DMS 273 treated with DMSO at 0.1 percent for 48 hours (cell line): ENCODE results near the gene LAMA5.
"Not testable (repeated sequence)": the region's sequence is repeated elsewhere in the genome, so short reads cannot be mapped to it uniquely, and the experiment has no call there.

Source experiments
- DNase-seq: peaks from one replicate; lab custom pipeline; 2025; lab: John Stamatoyannopoulos, UW

LAMA5 gene

DNA sequence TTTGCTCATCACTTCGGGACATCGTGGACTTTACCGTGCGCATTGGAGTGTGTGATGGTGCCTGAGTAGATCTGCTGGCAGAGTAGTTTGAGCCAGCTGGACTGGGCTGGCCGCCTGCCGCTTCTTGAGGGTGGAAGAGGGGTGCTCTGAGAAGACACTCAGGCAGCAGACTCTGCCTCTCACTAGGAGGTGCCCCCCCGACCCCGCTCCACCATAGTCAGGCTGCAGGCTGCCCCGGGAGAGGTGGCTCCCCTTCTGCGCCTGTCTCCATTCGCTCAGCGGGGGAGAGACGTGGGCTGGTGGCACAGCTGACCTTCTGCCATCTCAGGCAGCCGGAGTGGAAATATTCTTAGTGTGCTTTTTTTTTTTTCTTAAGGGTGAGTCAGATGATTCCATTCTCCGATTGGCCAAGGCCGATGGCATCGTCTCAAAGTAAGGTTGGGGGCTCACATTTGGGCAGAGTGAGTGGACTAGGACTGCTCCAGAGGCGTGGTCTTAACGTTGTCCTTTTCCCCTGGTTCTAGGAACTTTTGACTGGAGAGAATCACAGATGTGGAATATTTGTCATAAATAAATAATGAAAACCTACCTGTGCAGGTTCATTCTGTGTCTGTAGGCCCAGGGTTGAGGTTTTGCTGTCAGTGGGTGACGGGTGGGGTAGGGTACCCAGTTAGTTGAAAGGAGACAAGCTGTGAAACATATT is 21.0 kb upstream of the LAMA5 start:
- no peak for DNase-seq

DNA sequence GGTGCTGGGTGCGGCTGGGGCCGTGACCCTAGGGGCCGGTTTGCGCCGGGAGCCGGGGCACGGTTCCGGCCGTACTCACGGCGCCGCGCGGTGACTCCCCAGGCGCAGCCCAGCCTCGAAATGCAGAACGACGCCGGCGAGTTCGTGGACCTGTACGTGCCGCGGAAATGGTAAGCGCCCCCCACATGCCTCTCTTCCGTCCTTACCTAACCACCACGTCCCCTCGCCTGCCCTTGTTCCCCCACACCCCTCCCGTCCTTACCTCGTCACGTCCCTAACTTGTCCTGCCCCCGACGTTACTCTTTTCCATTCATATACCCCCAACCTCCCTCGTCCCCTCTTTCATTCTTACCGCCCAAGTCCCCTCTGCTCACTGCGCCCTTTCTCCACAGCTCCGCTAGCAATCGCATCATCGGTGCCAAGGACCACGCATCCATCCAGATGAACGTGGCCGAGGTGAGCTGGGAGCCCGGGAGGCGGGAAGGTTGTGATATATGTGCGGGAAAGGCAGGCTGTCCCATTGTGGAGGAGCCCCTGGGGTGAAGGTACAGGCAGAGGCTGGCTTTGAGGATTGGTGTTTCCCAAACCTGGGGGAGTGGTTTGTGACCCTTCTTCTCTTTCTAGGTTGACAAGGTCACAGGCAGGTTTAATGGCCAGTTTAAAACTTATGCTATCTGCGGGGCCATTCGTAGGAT is 20.3 kb upstream of the LAMA5 start:
- DNase-seq: no peak

DNA sequence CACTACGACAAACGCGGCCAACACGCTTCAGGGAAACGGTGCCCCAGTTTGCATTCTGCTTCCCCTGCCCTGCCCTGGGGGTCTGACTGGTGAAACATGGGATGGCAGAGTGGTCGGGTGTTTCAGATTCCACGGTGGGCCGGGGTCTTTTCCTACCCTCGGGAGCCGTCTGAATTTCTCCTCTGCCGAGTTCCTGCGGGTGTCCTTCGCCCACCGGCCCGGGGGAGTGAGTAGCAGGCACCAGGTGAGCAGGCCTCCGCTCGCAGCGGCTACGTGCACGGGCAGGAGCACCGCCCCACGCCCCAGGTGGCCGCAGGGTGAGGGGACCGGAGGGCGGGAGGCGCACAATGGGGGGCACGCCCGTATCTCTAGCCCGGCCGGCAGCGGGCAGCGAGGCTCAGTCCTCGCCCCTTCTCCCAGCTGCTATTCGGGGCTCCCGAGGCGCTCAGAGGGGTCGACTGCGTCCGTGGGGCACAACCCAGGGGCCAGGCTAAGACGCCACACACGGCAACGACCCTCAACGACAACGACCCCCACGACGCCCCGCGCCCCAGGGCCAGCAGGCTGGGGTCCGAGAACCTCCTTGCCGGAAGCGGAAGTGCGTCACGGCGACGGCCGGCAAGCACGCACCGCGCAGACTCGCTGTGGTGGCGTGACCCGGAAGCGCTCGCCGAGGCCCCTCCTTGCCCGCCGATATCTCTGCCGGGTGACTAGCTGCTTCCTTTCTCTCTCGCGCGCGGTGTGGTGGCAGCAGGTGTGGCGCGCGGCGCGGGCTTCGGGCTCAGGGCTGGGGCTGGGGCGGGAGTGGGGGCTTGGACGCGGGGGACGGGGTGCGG is 19.5 kb upstream of the LAMA5 start, which contains the start of gene RPS21:
RPS21 (plus strand) TSS at position 721 of the 836 bp plus-strand sequence. CDS start 236 bp downstream, outside the sequence.
- peak; percentile 58 for DNase-seq

DNA sequence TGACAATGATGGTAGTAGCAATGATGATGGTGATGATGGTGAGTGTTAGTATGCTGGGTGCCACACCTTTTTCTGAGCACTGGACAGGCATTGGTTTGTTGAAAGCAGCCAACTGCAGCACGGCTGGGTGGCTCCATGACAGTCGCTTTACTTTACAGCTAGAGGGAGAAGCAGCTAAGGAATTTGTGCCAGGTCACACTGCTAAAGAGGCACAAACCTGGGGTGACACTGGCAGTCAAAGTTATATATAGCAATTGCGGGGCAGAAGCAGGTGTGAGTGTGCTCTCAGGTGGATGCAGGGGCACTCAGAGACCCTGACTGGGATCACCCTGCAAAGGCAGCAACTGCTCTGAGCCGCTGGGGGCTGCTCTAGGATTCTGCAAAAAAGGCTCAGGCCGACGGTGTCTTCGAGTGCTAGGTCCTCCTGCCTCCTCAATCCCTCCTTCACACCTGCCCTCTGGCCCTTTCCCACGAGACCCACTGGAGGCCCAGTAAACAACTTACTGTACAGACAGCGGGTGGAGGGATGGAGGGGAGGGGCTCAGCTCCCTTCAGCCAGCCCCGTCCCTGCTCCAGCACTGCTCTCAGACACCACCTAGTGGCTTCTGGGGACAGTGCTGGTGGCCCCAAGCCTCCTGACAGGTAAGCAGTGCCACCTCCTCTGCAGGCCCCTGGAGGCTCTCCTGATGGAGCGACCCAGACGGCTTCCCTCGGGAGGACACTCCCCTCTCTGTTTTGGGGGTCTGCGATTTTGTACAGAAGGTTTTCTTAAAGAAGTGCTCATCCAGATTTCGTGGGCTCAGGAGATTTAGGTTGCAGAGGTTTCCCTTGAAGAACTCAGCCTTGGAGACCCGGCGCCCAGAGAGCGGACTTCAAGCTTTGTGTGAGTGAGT is 15.4 kb upstream of the LAMA5 start:
- peak; percentile 35 for DNase-seq

DNA sequence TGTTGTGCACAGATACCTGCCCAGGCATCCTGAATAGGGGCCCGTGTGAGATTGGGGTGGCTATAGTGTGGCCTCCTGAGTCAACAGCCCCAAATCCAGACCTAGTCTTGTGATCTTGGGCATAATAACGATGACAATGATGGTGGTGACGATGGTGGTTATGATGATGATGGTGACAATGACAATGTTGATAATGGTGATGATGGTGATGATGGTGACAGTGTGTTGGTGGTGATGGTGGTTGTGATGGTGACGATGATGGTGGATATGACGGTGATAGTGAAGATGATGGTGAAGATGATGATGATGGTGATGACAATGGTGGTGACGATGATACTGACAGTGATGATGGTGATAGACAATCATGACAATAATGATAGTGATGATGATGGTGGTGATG is 14.7 kb upstream of the LAMA5 start:
- no peak for DNase-seq

DNA sequence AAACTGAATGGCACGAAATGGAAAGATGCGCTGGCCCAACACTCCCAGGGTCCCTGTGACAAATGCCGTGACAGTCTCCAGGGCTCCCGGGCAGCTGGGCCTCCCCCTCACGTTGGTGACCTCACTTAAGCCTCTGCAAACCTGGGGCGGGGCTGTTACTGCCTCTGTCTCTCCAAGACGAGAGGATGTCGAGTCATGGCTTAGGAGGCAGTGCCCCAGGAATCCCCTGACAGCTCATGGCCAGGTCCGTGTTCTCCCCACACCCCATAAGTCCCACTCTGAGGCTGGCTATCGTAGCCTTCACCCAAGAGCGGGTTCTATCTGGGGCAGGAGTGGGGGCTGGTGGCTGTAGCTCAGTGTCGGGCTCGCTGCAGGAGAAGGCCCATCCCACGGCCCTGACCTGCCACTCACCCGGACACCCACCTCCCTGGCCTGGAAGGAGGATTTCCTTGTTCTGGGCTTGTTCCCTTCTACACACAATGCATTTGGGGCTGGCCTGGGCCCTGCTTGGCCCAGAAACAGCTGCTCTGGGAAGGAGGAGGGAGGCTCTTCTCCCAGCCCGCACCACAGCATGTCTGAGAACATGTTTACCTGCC is 14.2 kb upstream of the LAMA5 start:
- no peak for DNase-seq

DNA sequence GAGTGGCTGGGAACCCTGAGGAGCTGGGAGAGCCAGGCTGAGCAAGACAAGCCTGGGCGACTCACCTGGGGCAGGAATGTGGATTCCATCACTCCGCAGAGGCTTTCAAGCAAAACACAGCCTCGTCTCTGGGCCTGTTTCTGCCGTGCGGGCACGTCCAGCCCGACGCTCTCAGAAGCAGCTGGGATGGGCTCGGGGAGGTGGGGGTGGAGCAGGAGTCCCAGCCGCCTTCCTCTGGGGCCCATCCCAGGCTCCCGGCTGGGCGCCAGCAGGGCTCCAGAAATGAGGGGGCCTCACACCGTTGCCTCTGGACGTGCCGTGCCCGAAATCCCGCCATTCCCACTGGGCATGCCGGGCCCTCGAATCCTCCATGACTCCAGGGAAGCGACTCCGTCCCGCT is 11.1 kb upstream of the LAMA5 start:
- no peak for DNase-seq

DNA sequence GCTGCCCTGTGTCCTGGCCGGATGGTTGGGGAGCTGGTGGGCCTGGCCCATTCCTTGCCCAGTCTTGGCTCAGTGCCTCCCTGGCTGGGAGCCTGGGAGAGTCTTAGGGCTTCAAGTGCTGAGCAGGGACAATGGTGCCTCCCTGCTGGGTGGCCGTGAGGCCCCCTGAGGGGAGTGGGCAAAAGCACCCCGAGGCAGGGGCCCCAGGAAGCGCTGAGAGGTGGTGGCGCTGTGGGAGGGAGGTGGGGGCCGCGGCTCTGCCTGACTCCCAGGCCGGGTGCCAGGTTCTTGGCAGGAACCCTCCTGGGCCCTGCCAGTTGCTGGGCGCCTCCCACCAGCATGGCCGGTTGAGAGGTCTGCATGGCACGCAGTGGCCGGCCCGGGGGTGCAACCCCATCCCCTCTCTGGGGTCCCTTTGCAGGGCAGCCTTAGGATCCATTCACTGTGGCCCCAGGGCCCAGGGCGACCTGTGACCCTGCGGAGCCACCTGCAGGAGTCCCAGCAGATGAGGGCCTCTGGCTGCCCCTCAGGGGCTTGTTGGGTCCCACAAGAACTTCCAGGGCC is 10.6 kb upstream of the LAMA5 start:
- DNase-seq: no peak

DNA sequence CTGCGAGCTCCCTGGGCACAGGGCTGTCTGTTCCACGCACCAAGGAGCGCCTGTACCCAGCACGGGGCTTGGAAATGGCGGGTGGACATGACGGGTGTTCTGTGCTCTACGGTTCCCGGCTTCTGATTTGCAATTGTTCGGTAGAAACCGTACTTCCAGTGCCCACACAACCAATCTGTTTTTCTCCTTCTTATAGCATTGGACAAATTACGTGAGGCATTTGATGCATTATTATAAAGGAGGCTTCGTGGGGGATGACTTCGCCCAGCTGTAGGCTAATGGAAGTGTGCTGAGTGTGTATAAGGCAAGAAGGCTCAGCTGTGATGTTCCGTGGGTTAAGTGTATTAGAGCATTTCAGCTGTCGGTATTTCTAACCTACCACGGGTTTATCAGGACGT is 10.0 kb upstream of the LAMA5 start:
- no peak for DNase-seq

DNA sequence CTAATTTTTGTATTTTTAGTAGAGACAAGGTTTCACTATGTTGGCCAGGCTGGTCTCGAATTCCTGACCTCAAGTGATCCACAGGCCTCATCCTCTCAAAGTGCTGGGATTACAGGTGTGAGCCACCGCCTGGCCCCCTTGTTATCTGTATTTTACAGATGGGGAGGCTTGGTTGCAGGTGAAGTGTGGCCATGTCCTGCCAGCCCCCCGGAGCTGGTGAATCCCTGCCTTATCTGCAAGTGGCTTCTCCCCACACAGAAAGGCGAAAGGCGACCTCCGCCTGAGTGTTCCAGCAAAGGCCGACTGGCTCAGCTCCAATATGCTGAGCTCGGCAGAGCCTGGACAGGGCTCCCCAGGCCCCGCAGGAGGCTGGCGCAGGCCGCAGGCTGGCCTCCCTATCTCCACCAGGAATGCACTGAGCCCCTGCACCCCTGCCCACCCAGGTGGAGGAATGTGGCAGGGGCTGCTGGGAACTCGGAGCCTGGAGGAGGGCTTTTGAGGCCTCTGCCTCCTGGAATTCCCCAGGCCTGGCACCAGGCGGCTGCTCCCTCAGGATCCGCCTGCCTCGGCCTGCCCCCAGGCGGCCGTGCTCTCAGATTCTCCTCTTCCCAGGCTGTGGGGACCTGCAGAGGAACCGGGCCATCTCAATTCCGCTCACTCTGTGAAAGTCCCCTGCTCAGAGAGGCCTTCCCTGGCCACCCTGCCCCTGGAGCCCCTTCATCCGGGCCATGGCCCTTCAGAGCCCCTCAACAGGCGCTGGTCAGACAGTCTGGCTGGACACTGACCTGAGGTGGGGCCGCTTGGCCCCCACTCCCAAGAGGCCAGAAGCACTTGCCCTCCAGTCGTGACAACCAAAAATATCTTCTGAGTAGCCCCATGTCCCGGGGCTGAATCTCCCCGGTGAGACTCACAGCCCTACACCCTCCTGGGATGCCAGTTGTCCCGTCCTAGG is 9.3 kb upstream of the LAMA5 start:
- no peak for DNase-seq

DNA sequence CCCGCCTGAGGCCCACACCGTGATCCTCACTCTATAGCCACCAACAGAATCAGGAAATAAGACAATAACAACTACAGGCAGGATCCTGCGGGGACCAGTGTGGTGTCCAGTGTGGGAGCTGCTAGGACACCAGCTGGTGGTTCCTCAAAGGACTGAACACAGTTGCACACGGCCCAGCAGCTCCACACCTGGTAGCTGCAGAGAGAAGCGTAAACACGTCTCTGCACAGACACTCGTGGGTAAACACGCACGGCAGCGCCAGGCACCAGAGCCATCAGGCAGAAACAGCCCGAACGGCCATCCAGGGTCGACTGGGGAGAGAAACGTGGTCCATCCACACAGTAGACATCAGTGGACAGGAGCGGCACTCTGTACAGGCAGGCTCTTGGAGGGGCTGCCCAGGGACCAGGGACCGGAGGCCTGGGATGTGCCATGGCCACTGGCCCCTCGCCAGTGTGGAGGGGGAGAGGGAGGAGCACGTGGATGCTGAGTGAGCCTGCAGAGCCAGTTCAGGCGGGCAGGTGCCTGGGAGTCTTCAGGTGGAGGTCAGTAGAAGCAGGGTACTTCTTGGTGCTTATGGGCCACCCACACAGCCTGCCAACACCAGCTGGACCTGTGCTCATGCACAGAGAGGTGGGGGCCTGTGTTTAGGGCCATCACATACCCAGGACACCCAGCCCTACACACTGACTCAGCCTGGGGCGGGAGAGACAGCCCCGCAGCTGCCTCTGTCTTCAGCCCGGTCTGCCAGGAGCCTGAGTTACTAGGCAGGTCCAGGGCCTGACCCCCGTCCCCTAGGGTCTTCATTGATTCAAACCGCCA is 7.4 kb upstream of the LAMA5 start:
- DNase-seq: no peak

DNA sequence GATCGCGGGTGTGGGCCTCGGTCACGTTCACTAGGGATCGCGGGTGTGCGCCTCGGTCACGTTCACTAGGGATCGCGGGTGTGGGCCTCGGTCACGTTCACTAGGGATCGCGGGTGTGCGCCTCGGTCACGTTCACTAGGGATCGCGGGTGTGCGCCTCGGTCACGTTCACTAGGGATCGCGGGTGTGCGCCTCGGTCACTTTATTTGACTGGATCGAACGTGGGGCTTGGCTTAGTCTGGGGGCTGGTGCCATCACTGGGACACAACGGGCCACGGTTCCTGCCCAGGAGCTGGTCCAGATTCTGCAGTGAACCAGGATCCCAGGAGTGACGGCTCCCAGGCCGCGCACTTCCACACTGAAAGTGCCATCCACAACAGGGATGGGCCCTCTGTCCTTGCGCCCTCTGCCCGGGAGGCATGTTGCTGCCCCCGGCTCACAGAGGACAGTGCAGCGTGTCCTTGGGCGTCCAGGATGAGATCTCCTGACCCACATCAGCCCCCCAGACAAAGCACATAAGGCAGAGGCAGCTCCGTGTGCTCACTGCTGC is 6.6 kb upstream of the LAMA5 start:
- not testable (repeated sequence) for DNase-seq

DNA sequence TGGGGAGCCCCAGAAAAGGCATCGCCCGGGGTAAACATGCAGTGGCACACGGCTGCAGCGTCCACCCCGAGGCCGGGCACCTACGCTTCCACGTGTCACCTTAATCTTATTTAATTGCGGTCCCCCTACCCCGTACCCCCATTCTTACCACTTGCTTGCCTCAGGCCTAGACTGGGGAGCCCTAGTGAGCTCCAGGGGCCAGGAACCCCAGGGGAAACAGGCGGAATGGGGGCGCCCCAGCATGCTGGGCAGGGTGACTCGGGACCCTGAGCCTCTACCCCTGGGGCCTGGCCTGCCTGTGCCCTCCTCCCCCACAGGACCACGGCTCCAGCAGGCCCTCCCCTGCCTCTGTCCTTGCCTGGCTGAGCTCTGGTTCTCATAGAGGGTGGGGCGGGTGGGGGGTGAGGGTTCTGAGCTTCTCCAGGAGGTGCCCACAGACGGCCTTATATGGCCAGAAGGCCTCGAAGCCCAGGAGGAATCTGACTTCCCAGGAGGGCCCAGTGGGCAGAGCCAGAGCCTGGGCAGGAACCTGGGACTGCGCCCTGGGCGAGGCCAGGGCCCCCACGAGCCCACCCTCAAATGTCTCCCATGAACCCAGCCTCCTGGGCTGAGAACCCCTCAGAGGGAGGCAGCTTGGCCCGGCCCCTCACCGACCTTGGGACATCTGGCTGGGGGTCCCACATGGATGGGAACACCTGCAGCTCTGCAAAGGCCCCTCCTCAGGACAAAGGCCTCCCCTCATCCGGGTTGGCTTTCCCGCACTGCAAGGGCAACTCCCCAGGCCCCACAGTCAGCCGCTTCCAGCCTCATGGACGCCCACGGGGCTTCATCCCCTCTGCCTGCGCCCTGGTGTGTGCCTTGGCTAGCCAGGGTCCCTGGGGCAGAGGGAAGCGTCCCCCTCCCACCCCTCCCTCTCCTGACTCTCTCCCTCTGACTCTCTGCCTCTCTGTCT is 5.2 kb upstream of the LAMA5 start:
- DNase-seq: no peak

DNA sequence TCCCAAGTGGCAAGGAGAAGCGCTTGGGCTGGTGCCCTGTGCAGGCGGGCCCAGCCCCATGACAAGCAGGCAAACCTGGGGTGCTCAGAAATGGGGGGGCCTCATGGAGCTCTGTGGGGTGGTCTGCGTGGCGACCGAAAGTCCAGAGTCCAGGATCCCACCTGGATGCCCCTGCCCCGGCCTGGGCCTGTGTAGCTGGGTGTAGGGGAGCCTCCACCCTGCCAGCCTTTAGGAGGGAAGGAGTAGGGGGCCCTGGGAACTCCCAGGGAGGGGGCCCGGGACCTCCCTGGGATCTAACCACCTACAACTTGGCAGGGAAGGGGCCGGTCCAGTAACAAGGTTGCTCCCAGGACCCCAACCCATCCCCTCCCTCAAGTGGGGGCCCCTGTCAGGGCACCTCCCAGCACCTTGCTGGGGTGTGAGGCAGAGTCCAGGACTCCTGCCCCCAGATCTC is 4.5 kb upstream of the LAMA5 start:
- no peak for DNase-seq

DNA sequence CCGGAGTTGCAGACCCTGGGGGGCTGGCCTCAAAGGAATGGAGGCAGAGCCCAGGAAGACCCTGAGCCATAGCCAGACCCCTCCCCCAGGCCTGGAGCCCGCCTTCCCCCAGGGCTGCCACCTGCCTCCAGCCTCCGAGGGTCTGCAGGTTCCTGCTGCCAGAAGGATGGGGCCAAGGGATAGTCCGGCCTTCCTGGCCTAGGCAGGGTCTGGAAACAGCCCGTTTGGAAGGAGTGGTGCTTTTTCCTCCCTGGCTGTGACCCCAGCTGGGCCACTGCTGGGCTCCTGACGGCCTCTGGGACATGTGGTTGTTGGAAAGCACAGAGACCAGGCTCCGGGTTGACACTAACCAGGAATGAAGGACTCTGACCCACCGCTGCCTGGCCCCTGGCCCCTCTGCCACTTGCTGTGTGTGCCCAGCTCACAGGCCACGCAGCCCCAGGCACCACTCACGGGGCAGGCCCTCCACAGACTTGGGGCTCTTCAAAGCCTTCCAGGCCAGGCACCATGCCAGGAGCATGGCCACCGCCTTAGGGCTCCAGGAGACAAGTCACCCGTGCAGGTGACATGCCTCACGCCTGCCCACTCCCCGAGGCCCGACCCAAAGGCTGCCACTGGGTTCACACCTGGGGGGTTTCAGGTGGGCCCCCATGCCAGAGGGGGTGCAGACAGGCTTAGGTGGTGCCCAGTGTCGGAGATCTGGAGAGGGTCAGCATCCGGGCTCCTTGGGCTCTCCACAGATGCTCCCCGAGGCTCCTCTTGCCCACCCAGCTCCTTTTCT is 3.9 kb upstream of the LAMA5 start:
- no peak for DNase-seq

DNA sequence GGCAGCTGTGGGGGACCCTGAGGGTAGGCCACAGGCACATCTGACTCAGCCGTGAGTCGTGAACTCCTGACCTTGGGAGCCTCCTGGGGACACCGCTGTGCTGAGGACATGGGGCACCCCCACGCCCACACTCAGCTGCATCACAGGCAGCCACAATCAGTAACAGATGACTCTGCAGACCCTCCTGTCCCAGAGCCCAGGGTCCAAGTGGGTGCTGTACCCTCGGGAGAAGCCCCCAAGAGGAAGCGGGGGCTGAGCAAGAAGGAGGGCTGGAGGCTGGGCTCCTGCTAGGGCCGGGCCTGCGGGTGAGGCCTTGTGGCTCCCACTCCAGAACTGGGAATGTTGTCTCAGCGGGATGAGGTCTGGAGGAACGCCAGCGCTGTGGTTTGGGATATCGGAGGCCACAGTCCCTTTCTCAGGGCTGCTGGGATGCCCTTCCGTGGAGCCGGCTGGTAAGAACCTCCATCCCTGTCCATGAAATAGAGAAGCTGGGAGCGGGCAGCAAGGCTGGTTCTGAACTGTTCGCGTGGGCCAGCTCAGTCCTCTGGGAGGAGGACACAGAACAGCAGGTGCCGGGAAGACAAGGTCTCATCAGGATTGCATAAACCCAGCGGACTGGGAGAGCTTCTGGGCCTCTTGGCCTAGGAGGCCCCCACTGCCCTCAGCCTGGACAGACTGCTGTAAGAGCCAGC is 3.1 kb upstream of the LAMA5 start:
- DNase-seq: no peak
